GM12878 (cell line): Measurements from ENCODE around the gene CCDC17.

Experiments
- RAD21 ChIP-seq: IDR thresholded peaks from 2 replicates; pipeline ENCODE4 v1.6.1; 2011; ENCODE audit warnings: mild to moderate bottlenecking, low read depth, low read length, moderate library complexity; ENCODE audit not compliant: insufficient read depth
- SP1 ChIP-seq: IDR thresholded peaks from one replicate; pipeline ENCODE4 v1.6.1; 2011; ENCODE audit warnings: low read depth, low read length

- no peak for TF ChIP-seq RAD21
- peak; percentile 84 for TF ChIP-seq SP1
These were observed 40.0 kb downstream of the CCDC17 start, which contains the start of gene NASP for GRCh38 chr1:45583666-45584350.
